ENCODE results near the gene AP3B2. TPM values are rescaled to one million over a fixed set of nuclear protein-coding genes. Genes with fewer than 3 reads are reported as not detected.
"Not testable (repeated sequence)": the region's sequence is repeated elsewhere in the genome, so short reads cannot be mapped to it uniquely, and the experiment has no call there.

Gene AP3B2
- total RNA-seq, 1 experiment from 2014 or later: not detected

DNA sequence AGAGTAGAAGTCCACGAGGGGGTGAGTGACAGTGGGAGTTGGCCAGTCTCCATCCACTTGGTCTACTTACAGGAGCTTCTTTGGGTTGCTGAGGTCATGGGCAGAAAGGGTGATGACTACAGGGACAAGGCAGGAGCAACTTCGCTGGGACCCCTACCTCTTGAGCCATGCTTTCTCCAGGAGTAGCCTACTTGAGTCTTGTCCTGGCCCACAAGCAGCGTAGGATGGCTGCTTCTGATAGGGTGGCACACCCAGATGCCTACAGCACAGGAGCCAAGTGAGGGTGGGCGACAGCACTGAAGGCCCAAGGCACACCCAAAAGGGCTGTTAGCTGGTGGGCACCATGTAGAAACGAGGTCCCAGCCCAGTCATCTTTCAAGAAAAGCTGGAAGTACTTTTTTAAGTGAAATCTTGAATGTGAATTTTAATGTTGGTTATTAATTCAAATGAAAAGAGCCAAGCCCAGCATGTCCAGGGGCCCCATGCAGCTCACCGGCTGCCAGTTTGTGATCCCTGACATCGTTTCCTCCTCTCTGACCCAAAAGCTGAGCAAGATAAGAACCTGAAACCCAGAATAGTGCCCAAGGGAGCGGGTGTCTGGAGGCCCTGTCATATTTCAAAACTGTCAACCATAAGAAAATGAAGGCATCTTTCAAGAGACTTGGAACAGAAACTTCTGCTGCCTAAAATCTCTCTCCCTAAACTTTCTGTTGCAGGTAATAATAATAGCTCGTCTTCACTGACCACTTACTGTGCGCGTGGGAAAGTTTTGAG, 60.3 kb downstream of the AP3B2 start:
- no peak for DNase-seq (ENCODE audit: low spot score)

DNA sequence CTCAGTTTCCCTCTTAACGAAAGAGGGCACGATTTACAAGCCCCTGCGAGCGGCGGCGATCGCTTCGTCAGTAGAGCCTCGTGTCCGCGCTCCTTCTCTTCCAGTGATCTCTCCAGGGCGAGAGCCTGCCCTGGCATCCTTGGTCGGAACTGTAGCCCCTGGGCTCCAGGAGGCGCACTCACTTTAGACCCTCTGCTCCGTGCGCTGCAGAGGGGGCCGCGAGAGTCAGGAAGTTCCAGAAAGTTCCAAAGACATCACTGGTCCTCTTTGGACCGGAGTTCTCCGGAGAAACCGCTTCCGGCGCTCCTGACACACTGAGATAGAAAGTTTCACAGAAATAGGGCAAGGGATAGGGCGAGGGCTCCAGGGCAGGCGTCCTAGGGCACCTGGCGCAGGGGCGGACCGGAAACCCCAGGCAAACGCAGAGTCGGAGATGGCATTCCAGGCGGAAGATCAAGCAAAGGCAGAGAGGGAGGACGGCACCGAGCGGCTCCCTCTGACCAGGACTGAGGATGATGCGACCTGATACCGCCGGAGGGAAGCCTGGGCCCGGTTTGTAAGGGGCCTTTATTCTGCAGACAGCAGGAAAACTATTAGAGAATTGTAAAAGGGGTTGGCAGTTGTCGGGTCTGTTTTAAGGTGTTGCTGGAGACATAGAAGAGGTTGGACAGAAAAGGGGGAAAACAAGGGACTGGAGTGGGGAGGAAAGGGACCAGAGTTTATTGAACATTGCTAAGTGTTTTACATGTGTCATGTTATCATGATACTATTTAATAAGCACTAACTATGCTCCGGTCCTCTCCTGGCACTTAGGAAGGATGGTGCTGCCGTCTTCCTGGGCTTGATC, 61.2 kb downstream of the AP3B2 start:
- DNase-seq (ENCODE audit: low spot score): no peak

DNA sequence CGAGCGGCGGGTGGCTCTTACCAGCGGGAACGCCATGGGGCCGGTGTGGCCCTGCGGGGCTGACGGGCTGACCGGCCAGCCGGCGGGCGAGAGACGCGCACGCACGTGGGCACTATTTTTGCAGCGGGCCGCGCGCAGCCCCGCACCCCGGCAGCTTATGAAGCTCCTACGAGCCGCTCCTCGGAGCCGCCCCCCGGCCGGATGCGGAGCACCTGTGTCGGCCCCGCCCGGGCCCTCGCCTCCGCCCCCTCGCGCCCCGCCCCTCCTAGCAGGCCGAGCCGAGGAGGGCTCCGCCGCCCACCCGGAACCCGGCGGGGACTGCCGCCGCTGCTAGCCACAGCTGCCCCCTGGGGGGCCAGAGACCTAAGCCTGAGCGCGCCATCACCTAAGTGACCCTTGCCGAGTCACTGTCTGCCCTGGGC, 61.8 kb downstream of the AP3B2 start:
- DNase-seq (ENCODE audit: low spot score): no peak

DNA sequence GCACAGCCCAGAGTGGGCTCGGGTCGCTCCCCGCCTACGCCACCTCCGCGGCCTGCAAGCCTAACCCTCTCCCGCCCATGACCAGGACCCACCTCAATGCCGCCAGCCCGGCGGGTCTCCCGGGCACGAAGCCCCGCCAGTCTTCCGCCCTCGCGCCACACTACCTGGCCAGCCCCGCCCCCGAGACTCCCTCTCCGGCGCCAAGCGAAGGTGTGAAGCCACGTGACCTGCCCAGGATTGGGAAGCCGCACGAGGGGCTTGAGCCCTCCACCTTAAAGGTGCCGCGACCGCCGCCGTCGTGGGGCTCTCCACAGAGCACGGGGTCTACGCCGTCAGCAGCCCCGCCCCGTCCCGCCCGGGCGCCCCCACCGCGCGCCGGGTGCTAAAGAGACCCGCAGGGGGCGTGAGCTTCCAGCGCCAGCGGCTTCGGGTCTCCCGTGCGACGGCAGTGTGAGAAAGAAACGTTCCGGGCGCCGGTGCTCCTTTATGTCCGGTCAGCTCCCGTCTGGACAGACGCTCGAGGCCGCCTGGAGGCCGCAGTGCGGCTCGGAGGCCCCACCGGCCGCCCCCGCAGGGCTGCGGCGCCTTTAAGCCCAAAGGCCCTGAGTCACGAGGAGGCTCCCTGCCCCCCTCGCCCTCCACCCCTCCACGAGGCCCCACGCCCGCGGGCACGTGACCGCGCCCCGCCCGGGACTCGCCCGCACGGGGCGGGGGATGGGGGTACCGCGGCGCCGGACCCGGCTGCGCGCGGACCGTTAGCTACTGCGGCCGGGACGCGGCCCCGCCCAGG, 62.4 kb downstream of the AP3B2 start, which contains the start of gene CPEB1:
CPEB1 (minus strand) TSS at position 319 of the 790 bp plus-strand sequence. CDS start 18,904 bp downstream, outside the sequence.
- DNase-seq (ENCODE audit: low spot score): no peak

DNA sequence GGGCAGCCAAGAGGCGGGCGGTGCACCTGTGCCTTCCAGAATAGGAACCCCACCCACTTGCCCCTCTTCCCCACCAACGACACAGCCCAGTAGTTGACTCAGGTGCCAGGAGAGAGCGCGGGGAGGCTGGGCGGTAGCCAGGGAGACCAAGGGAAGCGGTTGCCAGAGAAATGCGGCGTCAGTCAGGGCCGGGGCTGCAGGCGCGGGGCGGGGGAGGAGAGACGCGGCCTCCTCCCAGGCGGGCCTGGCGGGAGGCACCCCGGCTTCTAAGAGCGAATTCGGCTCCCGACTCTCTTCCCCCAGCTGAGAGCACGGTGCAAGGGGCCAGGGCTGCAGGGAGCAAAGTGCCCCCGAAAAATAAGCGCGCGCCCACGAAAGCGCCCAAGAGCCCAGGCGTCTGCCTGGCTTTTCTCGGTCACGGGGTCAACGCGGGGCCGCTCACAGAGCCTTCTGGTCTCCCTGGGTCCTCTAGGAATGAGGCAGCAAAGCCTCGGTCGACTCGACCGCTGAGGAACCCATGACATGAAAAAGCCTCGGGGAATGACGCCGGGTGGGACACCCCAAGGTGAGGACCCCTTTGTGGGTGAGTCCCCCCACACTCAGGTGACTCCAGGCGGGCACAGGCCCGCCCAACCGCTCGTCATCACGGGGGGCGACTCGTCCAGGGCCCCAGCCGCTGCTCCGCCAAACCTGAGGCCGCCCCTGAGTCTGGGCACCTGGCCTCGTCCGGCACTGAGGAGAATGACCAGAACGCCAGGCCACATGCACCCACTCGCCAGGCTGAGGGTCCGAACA, 63.2 kb downstream of the AP3B2 start:
- DNase-seq (ENCODE audit: low spot score): no peak

DNA sequence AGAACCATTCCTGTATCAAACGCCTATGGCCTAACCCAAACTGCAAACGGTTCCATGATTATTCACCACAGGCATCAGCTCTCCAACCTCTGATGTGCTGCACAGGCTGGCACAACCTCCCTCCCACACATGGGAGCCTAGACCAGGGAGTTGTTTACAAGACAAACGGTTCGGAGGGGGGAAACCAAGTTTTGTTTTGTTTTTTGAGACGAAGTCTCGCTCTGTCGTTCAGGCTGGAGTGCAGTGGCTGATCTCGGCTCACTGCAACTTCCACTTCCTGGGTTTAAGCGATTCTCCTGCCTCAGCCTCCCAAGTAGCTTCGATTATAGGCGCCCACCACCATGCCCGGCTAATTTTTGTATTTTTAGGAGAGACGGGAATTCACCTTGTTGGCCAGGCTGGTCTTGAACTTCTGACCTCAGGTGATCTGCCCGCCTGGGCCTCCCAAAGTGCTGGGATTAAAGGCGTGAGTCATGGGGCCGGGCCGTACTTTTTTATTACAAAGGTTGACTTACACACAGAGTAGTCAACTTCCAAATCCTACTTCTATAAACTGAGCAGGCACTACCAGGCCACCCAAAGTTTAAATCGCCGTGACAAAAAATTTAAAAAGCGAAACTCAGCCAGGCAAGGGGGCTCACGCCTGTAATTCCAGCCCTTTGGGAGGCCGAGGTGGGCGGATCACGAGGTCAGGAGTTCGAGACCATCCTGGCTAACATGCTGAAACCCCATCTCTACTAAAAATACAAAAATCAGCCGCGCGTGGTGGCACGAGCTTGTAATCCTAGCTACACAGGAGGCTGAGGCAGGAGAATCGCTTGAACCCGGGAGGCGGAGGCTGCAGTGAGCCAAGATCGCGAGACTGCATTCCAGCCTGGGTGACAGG, 64.5 kb downstream of the AP3B2 start:
- not testable (repeated sequence) for DNase-seq (ENCODE audit: low spot score)

DNA sequence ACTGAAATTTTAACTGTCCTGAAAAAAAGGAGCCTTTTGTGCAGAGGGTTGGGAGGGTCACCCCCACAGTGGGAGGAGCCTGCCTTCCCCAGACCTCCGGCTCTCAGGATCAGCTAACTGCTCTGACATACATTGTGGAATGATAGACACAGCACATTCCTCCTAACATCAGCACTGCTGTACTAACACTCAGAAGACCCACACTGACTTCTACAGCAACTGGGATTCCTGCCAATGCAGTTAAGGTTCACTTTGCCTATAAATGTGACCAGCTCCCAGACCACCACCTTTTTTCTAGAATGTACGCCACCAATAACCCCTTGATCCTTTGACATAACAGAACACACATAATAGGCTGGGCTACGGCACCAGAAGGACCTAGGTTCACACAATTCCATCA, 65.7 kb downstream of the AP3B2 start:
- no peak for DNase-seq (ENCODE audit: low spot score)

DNA sequence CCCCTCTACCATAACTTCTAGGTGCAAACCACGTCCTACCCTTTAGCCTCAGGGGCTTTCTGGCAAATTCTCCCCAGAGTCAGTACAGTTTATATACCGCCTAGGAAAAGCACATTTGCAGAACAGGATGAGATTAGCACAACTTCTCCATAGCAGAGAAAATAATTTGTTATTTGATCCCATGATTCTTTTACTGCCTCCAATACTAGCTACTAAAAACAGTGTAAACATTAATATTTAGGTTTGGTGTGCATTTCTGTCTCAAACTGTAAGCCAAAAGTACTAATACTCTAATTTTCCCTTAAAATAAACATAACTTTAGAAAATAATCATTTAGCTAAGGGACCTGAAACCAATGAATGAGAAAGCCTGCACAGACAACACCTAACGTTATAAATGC, 67.0 kb downstream of the AP3B2 start:
- no peak for DNase-seq (ENCODE audit: low spot score)

DNA sequence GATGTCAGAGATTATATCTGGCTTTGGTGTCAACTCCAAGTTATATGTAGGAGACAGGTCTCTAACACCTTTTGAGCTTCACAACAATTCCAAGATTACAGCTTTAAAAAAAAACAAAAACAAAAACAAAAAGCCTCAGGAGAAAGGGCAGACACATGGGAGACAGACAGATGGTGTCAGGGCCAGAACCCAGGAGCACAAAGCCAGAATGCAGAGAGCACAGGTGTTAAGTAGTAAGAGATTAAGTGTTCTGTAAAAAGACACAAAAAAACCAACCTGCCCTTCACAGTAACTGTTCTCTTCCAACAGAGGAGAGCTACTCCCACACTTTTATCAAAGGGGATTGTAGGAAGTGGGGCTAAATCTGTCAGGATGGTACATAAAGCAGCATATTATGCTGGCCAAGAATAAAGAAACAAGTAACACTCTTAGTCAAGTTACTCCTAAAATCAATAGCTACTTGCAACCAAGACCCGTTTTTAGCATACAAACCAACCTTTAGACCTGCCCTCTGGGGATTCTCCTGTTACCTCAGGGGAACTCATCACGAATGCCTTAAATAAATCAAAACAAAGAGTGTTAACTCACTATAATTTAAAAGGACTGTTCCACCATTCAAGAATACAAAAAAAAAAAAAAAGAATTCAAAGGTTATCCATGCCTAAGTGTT, 68.4 kb downstream of the AP3B2 start:
- DNase-seq (ENCODE audit: low spot score): no peak

DNA sequence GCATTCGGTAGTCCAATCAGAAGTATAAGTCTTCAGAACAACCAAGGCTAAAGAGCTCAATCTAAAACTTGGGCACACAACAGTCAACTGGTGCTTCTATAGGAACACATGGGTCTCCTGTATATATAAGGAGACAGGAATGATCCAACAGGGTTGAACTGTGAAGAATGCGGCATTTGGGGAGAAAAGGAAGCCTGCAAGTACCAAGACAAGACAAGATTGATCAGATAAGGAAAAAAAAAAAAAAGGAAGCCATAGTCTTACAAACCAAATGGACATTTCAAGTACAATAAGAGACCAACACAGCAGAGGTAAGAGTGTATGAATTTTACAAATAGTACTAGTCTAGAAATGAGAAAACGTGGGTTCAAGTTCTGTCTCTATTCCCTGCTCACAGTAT, 69.0 kb downstream of the AP3B2 start:
- no peak for DNase-seq (ENCODE audit: low spot score)

DNA sequence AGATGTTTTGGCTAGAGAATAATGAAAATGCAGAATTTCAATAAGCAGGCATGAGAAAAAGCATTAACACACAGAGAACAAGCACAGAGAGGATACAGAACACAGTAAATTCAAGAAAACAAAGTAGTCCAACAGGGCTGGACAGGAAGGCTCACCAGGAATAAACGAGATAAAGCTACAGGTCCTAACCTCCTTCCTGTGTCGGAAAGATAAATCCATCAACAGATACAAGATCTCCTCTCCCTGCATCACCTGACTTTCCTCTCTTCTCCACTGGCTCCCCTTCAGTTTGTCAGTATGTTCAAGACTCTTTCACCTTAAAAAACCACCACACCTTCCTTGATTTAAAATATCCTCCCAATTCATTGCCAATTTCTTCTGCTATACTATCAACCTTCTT, 73.9 kb downstream of the AP3B2 start:
- no peak for DNase-seq (ENCODE audit: low spot score)

DNA sequence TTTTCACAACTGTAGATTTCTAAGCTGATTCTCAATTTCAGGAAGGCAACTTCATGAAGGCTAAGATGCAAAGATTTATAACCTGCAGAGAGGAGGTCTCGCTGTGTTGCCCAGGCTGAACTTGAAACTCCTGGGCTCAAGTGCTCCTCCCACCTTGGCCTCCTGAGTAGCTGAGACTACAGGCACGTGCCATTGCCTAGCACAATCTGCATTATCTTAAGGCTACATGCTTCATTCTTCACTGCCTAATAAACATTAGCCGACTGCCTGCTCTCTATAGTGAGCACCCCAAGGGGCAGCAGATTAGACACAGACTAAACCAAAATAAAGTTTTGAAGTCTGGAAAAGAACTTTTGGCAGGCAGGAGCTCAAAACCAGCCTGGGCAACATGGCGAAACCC, 79.6 kb downstream of the AP3B2 start:
- DNase-seq (ENCODE audit: low spot score): no peak

DNA sequence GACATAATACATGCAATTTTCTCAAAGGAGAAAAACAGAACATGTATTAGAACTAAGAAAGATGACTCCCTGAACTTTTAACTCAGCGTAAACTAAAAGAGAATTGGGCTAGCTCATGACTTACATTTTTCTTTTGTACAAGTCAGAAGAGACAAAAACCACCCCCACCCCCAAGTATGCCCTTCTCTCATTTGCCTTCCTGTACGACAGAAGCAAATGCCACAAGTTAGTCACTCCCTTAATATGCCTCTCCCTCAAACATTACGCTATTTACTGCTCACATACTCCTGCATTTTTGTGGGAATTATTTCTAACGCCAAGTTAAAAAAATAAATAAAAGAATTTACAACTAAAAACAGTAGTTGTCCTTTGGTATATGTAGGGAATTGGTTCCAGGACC, 84.5 kb downstream of the AP3B2 start:
- no peak for DNase-seq (ENCODE audit: low spot score)

DNA sequence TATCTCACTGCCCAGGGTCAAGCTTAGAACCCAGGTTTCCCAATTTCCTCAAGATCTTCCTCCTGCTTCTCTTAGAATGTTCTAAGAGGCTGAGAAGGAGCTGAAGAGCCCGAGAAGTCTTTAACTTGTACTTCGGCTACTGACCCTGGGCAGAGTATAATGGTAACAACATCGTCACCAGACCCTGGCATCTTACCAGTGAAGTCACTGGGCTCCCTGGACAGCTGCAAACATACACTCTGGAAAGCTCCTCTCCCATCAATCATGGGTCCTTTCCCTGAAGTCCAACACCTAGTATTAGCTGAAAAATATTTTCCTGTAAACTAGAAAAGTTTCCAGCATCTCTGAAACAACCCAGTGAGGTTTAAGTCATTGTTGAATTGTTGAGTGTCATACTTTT, 85.2 kb downstream of the AP3B2 start:
- DNase-seq (ENCODE audit: low spot score): no peak

DNA sequence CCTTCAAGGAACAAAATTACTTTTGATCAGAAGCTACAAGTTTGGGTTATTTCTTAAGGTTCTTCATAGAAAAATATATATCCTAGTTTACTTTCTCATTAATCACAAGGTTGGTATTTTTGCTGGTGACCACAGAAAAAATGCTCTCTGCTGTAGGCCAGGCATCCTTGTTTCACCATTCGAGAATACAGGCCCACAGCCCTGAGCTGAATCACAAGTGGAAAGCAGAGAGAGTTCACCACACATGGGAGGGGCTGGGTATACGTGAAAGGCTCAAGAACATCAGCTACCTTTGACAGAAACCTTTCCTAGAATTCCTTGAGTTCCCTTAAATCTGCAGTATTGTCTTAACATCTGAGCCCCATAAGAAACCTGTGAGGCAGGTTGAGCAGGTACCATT, 85.7 kb downstream of the AP3B2 start:
- DNase-seq (ENCODE audit: low spot score): no peak

DNA sequence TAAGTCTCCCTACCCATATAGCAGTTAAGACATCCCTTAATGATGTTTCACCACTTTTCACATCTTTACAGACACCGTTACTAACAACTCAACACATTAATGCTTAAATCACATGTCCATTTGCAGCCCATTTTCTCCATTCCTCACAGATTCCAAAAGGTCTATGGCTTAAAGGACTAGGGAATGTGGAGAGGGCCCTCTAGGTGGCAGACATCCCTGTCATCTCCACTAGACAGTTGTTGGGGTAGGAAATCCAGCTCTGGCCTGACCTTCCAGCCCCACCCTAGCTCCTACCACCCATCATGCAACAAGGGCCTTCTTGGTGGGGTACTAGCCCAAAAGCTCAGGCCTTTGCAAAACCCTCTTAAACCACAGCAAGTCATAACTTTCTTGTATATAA, 87.7 kb downstream of the AP3B2 start:
- peak; percentile 20 for DNase-seq (ENCODE audit: low spot score)

DNA sequence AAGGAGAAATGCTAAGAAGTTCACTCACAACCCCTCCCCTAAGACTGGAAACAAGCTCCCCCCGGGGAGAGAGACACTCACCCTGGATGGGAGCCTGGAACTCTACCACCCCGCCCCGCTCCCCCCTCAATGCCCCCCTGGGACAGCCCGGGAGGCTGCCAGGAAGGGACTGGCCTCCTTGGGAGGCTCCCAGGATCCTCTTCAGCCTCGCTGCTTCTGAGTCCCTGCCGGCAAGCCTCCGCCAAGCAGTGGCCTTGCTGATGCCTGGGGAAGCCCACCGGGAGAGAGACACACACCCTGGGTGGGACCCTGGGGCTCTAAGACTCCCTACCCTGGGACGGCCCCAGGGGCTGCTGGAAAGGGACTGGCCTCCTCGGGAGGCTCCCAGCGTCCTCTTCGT, 95.9 kb downstream of the AP3B2 start:
- no peak for DNase-seq (ENCODE audit: low spot score)

DNA sequence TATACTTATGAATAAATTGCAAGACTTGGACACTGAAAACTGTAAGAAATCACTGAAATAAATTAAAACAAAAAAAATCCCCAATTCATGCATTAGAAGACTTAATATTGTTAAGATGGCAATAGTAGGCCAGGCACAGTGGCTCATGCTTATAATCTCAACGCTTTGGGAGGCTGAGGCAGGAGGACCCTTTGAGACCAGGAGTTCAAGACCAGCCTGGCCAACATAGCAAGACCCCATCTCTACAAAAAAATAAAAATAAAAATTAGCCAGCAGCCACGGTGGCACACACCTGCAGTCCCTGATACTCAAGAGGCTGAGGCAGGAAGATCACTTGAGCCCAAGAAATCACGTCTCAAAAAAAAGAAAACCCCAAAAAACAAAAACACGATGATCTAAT, 98.3 kb downstream of the AP3B2 start:
- no peak for DNase-seq (ENCODE audit: low spot score)

Data from HT-29 (cell line).